ENCODE results near the gene PIF1.
"Not testable (repeated sequence)": the region's sequence is repeated elsewhere in the genome, so short reads cannot be mapped to it uniquely, and the experiment has no call there.

The PIF1 gene

DNA sequence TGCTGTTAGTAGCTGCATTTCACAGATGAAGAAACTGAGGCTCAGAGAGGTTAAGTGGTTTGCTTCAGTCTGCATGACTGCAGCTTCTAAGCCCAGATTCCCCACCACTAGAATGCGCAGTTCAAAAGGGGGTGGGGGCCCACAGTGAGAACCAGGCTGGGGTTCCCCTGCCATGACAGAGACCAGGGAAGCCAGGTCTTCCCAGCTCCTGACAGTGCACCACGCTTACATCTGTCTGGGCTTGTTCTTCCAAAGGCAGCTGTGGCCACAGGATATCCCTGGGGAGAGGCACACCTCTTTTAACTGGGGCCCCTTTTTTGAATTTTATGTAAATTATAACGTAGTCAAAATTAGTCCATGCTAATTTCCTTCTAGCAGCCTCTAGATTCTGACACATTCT, 21.6 kb upstream of the PIF1 start:
- DNase-seq = no peak

DNA sequence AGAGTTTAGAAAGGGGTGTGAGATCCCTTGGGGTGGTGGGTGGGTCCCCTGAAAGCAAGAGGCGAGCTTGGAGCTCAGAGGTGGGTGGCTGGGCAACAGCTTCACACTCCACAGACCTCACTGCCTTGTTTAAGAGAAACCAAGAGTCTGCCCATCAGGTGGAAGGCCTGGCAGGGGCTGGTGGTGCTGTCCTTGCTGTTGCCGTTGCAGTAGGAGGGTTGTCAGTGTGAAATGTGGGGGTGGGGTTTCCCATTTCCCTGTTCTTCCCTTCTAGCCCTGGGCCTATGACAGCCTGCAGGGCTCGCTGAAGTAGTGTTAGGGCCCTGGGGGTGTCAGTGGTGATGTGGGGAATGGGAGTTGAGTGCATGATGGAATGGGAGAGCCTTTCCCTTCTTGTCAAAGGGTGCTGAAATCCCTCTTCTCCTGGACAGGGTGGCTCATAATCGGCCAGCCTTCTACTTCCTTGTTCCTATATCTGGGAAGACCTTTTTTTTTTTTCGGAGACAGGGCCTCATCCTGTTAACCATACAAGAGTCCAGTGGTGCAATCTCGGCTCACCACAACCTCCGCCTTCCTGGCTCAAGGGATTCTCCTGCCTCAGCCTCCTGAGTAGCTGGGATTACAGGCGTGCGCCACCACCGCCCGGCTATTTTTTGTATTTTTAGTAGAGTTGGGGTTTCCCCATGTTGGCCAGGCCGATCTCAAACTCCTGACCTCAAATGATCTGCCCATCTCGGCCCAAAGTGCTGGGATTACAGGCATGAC, 20.6 kb upstream of the PIF1 start:
- DNase-seq = no peak

DNA sequence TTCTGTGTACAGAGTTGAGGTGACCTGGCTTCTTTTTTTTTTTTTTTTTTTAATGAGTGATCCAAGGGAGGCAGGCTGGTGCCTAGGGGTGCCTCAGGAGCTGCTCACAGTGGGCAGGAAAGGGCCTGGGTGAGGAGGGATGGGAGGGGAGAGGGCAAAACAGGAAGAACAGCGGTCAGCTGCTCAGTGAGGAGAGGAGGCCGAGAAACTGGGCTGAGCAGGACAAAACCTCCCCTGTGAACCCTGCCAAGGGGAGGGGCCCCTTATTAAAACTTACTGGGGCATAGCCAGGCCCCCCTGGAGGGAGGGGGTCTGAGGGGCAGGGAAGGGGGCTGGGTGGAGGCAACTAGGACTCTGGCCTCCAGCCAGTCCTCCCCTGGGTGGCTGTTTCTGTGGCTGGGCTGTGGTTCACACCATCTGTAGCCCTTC, 19.8 kb upstream of the PIF1 start:
- no peak for DNase-seq

DNA sequence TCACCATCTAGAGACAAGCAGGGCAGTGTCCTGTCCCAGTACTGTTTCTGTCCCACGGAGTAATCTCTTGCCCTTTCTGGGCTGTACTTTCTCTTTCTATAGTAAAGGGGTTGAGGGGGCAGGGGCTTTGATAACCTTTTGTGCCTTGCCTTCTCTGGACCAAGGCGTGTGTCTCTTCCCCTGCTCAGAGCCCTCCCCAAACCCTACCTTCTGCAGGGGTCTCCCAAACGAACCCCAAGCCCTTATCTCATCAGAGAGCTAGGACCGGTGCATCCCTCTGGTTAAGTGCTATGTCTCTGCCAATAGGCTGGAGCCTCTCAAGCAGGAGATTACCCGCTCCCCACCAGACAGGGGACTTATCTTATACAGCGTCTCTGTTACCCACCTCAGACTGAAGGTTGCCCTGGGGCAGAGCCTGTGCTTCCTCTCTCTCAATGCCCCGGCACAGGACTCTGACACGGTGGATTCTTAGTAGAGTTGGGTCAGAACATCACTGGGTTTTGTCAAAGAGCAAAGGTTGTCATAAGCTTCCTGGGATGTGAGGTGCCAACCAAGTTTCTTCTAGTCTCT, 19.2 kb upstream of the PIF1 start:
- no peak for DNase-seq

DNA sequence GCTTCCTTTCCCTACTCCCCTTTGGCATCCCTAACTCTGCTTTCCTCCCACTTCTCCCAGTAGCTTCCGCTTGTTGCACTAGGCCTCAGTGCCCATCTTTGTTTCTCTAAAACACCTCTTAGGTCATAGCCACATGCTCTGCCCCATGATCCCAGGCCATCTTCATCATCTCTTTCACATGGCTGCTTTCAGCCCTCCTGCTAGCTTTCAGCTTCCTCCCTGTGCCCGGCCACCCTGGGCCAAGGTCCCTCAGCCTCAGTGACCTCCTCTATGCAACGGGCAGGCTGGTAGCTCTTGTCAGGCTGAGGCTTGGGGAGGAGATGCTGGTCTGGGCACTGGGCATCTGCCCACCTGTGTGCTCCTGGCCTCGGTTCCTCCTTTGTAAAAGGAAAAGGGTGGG, 18.5 kb upstream of the PIF1 start:
- DNase-seq = no peak

DNA sequence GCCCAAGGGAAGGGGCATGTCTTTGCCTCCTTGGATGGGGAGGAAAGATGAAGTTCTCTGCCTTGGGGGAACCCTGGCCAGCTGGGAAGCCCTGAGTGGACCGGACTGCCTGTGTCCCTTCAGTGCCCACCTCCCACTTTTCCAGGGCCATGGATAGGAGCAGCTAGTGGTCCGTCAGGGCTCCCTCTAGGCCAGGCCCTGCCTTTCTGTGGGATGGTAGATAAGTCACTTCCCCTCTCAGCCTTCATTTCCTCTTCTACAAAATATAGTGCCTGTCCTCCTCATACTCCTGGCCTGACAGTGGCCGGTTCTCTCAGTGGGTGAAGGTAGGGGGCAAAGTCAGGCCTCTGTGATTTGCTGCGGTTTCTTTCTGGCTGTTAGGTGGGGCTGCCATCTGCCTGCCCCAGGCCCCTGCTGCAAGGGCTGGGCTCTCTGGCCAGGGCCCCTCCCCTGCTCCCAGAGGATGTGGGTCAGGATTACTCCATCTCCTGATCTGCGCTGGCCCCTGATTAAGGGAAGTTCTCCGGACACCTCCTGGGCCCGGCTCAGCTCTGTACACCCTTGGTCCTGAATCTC, 17.6 kb upstream of the PIF1 start:
- no peak for DNase-seq

DNA sequence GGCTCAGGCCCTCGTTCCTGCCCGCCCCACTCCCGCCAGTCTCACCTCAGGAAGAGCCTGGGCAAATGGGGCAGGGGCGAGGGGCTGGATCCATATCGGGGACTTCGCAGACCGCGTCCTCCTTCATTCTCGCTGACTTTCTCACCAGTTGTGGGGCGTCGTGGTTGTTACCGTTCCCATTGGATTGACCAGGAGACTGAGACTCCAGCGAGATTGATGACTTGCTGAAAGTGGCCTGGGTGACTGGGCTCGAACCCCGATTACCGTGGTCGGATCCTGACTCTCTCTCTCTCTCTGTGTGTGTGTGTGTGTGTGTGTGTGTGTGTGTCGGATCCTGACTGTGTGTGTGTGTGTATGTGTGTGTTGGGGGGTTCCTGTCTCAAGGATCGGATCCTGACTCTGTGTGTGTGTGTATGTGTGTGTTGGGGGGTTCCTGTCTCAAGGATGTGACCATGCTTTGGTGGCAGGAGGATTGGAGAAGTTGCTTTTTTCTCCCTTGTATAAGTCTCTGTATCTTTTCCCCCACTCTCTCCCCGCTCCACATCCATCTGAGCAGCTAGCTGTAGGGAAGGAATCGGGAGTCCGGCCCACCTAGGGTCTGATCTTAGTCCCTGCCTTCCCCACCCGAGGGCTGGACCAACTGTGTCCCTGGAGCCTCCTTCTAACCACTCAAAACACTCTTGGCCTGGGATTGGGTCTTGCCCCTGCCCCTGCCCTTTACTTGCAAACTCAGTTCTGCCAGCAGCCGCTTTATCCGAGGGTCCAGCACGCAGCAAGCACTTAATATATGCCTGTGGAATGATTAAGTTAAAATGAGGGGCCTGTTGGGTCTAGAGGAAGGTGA, 16.9 kb upstream of the PIF1 start:
- no peak for DNase-seq

DNA sequence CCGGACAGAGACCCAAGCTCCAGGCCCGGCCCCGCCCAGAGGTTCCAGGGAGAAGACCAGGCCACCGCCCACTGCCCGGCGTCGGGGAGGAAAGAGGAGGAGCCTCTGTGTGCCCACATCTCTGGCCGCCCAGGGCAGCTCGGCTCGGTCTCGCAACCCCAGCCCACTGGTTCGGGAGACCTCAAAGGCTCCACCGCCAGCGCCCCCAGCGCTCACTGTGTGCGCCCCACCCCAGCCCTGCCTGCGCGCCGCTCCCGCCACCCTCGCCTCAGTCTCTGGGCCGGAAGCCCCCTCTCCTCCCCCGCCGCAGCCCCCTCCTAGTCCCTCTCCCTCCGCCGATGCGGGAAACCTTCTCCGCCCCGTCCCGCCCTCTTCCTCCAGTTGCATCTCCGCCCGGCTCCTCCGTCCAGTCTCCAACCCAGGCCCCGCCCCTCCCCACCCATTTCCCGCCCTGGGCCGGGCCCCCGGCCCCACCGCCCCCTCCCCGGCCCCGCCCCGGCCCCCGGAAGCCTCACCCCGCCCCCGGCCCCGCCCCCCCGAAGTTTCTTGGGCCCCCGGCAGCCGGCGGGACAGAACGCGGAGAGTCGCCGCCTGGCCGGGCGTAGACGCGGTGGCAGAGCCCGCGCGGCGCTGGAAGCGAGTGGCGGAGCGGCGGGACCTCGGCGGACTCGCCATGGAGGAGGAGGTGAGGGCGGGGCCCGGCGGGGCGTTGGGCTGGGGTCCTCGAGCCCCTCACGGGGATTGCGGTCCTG, 16.1 kb upstream of the PIF1 start, which contains the start of gene PLEKHO2:
Gene PLEKHO2, plus strand, starts transcription at position 572 of the 752 bp plus-strand sequence. Its CDS starts 102 bp downstream, at position 674.
- peak; percentile 86 for DNase-seq

DNA sequence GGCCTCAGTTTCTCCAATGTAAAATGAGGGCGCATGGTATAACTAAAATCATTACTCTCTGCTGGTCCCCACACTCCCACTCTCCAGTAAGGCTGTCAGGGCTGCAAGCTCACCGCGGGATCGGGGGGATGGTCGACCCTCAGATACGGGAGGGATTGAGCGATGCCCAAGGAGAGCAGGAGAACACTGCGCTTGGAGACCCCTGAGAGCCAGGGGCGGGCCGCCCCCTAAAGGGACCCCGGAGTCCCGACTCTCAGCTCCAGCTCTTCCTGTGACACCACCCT, 15.6 kb upstream of the PIF1 start:
- DNase-seq = no peak

DNA sequence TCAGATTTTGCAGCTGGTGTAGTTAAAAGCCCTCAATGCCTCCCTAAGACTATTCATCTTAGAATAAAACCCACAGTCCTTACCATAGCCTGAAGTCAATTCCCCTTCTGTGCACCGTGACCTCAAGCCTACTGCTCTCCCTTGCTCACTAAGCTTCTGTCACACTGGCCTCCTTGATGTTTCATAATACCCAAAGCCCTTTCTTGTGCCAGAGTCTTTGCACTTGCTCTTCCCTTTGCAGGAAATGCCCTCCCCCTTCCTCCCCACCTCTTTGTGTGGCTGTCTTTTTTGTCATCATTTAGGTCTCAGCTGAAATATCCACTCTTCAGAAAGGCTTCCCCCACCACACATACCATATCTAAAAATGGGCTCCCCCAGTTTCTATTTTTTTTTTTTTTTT, 12.1 kb upstream of the PIF1 start:
- no peak for DNase-seq

DNA sequence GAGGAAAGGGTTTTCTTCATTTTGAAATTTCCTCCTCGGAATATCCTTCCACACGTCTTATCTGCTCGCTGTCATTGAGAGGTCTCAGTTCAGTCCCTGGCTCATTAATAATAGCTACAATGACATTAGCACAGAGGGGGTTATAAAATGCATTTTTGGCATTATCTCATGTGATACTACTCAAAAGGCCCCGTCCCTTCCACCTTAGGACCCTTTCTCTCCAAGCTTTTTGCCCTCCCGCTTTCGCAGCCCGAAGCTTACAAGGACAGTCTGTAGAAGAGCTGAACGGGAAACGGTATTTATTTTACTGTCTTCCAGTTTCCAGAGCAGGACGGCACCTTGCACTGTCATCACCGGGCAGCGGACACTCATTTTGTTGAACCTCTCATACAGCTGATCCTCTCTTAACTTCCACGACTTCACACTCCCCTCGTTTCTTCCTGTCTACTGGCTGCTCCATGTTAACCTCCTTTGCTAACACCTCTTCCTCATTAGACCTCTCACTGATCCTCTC, 10.6 kb upstream of the PIF1 start:
- DNase-seq = no peak

DNA sequence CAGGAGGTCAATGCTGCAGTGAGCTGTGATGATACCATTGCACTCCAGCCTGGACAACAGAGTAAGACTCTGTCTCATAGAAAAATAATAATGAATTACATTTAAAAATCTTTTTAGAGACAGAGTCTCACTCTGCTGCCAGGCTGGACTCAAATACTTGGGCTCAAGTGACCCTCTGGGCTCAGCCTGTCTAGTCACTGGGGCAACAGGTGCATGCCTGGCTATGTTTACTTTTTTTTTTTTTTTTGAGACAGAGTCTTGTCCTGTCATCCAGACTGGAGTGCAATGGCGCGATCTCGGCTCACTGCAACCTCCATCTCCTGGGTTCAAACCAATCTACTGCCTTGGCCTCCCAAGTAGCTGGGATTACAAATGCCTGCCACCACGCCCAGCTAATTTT, 8.2 kb upstream of the PIF1 start:
- DNase-seq = no peak

DNA sequence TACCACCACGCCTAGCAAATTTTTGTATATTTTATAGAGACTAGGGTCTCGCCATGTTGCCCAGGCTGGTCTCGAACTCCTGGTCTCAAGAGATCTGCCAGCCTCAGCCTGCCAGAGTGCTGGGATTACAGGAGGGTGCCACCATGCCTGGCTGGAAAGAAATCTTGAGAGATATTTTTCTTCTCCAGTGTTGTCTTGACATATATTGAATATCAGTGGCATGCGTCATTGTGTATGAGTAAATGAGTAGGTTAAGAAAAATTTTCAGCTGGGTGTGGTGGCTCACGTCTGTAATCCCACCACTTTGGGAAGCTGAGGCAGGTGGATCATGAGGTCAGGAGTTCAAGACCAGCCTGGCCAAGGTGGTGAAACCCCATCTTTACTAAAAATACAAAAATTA, 3.5 kb upstream of the PIF1 start:
- no peak for DNase-seq

DNA sequence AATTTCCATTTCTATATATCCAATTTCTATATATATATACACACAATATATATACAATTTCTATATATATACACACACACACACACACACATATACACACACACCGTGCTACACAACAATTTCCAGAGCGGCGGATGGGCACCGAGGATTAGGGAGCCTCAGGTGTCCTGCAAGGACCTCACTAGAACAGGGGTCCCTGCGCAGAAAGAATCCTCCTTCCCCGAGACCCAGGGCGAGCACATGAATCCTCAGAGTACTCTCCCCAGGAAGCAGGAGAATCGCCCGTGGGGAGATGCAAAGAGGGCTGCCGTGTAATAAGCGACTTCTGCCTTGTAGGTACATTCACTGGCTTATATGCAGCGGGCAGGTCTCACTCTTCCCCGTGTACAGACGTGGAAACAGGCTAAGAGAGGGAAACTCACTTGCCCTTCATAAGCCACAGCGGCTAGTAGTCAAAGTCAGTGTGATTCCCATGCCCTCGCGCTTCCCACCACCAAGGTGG, 467 bp downstream of the PIF1 start:
- no peak for DNase-seq

DNA sequence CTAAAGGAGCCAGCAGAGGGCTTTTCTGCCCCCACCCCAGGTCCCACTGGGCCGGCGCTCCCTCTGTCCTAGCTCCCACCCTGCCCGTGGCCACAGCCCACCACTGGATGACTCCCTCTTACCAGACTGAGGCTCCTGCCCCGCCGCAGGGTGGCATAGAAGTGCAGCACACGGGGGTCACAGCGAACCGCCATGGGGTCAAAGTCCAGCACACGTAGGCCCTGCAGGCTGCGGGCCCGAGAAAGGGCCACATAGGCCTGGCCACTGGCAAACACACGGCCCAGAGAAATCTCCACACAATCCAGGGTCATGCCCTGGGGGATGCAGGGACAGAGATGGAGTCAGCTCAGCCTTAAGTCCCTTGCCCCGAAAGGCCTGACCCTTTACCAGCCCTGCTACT, 9.0 kb downstream of the PIF1 start:
- DNase-seq = no peak

DNA sequence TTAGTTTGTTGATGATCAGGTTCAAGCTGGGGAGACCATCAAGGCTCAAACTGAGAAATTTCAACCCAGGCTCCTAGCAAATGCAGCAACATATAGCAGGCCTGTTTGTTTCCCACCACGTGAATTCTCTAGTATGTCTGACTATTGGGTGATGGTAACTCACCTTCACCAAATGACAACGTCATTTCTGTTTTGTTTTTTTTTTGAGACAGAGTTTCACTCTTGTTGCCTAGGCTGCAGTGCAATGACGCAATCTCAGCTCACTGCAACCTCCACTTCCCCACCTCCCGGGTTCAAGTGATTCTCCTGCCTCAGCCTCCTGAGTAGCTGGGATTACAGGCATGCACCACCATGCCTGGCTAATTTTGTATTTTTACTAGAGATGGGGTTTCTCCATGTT, 10.5 kb downstream of the PIF1 start:
- DNase-seq = not testable (repeated sequence)

DNA sequence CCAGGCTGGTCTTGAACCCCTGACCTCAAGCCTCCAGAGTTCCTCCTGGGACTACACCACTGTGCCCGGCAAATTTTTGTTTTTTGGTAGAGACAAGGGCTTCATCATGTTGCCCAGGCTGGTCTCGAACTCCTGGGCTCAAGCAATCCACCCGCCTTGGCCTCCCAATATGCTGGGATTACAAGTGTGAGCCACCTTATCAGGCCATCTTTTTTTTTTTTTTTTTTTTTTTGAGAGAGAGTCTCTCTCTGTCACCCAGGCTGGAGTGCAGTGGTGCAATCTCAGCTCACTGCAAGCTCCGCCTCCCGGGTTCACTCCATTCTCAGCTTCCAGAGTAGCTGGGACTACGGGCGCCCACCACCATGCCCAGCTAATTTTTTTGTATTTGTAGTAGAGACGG, 11.2 kb downstream of the PIF1 start:
- DNase-seq = not testable (repeated sequence)

DNA sequence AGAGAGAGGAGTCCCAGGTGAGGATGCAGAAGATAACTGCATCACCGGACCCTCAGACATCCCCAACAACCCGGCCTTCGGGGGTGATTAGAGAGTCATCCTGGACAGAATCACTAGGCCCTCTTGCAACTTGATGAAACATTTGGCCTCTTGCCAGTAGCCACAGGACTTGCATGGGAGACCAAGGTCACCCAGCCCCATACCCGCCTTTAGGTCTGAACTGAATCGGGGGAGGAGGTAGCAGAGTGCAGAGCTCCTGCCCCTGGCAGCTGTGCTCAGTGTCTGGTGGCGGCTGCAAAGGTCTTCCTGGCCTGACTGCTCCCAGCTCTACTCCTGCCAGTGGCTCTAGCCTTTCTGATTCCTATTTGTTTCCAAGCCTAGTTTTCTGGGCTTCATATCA, 12.4 kb downstream of the PIF1 start:
- no peak for DNase-seq

DNA sequence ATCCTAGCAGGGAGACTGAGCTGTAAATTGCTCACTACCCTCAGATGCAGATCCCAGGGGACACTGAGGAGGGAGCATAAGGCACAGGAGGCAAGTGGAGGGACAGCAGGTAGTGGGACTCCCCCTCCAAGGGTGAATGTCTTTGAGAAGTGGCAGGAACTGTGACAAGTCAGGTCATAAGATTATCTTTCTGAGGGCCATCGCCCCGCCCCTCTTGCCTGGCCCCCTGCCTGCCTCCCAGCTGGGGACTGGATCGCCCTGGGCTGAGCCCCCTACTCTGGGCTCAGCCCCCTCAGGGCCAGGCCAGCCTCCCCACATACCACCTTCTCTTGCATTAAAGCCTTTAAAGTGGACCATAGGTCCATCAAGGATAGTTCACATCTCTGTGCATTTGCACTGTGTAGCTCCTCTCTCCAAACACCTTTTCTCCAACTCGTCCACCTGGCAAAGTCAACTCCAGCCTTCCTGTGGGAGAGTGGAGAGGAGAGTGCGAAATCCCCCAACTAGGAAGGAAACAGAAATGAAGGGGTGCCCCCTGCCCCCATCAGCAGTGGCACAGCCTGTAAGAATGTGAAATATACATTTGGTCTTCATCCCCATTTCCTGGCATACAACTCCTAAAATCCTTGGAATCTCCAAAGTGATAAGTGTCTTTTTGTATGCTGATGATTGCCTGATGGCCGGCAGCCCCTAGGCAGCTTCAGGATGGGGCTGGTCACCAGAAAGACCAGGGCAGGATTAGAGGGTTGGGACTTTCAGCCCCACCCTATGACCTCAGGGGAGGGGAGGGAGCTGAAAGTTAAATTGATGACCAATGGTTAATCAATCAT, 14.7 kb downstream of the PIF1 start:
- no peak for DNase-seq

DNA sequence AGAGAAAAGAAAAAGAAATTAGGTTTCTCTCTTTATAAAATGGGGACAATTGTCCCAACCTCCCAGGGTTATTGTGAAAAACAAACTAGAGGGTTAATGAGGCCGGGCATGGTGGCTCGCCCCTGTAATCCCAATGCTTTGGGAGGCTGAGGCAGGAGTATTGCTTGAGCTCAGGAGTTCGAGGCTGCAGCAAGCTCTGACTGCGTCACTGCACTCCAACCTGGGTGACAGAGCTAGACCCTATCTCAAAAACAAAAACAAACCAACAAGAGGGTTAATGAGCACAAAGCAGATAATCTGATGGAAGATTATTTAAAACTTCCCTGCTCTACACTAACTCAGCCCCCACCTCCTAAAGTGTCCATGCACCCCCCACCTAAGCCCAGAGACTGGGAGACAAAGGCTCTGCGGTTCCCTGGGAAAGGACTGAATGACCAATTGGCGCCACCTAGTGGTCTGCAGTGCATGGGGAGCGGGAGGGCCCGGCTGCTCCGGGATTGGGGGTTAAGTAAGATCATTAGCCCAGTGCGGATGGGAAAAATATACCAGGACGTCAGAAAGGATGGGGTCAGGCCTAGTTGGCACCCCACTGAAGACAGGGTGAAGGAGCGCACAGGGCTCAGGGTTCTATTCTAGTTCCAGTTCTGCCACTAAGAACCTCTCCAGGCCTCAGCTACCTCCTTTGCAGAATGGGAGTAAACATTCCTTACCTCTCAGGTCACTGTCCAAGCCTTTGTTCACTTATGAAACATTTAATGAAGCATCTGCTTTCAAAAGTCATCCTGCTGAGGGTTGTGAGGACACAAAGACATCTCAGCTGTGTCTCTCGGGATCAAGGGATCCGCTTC, 15.6 kb downstream of the PIF1 start:
- DNase-seq = peak; percentile 77

Data from activated CD4-positive, CD25-positive, alpha-beta regulatory T cell treated with anti-CD3 and anti-CD28 coated beads, Interleukin-2, amount 50 U/mL, for 72 hours (primary cell).